ENCODE measurements around the gene ZDHHC13.

DNA sequence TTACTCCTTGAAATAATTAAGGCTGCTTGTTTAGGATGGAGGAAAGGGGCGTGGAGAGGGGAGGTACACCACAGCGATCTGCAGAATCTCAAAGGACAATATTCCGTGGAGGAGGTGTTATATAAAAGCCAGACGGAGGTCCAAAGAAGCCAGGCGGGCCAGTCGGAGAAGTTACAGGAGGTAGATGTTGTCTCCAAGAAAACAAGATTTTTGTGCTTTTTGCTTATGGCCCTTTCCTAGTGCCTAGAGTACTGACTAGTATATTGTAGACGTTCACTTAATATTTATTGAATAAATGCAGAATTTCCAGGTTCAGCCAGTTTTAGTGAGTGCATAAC, 761 bp downstream of the ZDHHC13 start:
- TF ChIP-seq, protein P1, sequence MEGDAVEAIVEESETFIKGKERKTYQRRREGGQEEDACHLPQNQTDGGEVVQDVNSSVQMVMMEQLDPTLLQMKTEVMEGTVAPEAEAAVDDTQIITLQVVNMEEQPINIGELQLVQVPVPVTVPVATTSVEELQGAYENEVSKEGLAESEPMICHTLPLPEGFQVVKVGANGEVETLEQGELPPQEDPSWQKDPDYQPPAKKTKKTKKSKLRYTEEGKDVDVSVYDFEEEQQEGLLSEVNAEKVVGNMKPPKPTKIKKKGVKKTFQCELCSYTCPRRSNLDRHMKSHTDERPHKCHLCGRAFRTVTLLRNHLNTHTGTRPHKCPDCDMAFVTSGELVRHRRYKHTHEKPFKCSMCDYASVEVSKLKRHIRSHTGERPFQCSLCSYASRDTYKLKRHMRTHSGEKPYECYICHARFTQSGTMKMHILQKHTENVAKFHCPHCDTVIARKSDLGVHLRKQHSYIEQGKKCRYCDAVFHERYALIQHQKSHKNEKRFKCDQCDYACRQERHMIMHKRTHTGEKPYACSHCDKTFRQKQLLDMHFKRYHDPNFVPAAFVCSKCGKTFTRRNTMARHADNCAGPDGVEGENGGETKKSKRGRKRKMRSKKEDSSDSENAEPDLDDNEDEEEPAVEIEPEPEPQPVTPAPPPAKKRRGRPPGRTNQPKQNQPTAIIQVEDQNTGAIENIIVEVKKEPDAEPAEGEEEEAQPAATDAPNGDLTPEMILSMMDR (IDR thresholded peaks at IDR 0.05), result no peak
- TF ChIP-seq EHF (CRISPR knock-in tag; IDR thresholded peaks at IDR 0.05), result no peak
